ENCODE measurements around the gene HADHA.
A peak's percentile ranks its signal among the peaks of the same experiment; 100 is the strongest.
"Not testable (repeated sequence)": the region's sequence is repeated elsewhere in the genome, so short reads cannot be mapped to it uniquely, and the experiment has no call there.

Gene HADHA

GRCh38 chr2:26173776-26174482 lies 70.5 kb downstream of the HADHA start:
- no peak for DNase-seq (ENCODE audit: low read depth)

GRCh38 chr2:26172871-26173775 lies 71.3 kb downstream of the HADHA start, which contains the start of gene GAREM2:
GAREM2 (plus strand) TSS chr2:26173088; CDS start chr2:26173221, 133 bp downstream.
- no peak for DNase-seq (ENCODE audit: low read depth)

- no peak for DNase-seq (ENCODE audit: low read depth)
Observed at GRCh38 chr2:26172189-26172870, 72.1 kb downstream of the HADHA start.

GRCh38 chr2:26170795-26171194 lies 73.6 kb downstream of the HADHA start:
- DNase-seq (ENCODE audit: low read depth), result no peak

- no peak for DNase-seq (ENCODE audit: low read depth)
Observed at GRCh38 chr2:26169681-26170414, 74.6 kb downstream of the HADHA start.

- DNase-seq (ENCODE audit: low read depth), result no peak
Observed at GRCh38 chr2:26169226-26169625, 75.2 kb downstream of the HADHA start.

GRCh38 chr2:26168785-26169184 lies 75.6 kb downstream of the HADHA start:
- DNase-seq (ENCODE audit: low read depth), result no peak

GRCh38 chr2:26166541-26166940 lies 77.9 kb downstream of the HADHA start:
- not testable (repeated sequence) for DNase-seq (ENCODE audit: low read depth)

GRCh38 chr2:26165403-26165802 lies 79.0 kb downstream of the HADHA start:
- no peak for DNase-seq (ENCODE audit: low read depth)

- DNase-seq (ENCODE audit: low read depth), result no peak
Observed at GRCh38 chr2:26164641-26165211, 79.7 kb downstream of the HADHA start.

- no peak for DNase-seq (ENCODE audit: low read depth)
Observed at GRCh38 chr2:26164231-26164630, 80.2 kb downstream of the HADHA start.

- DNase-seq (ENCODE audit: low read depth), result no peak
Observed at GRCh38 chr2:26162963-26163362, 81.5 kb downstream of the HADHA start.

- DNase-seq (ENCODE audit: low read depth), result no peak
Observed at GRCh38 chr2:26161926-26162325, 82.5 kb downstream of the HADHA start.

- no peak for DNase-seq (ENCODE audit: low read depth)
Observed at GRCh38 chr2:26157580-26157979, 86.9 kb downstream of the HADHA start.

- DNase-seq (ENCODE audit: low read depth), result no peak
Observed at GRCh38 chr2:26150243-26150642, 94.2 kb downstream of the HADHA start.

GRCh38 chr2:26148501-26148900 lies 95.9 kb downstream of the HADHA start:
- DNase-seq (ENCODE audit: low read depth), result no peak

- DNase-seq (ENCODE audit: low read depth), result peak; percentile 33
Observed at GRCh38 chr2:26144953-26145680, 99.3 kb downstream of the HADHA start.

GRCh38 chr2:26144031-26144430 lies 100.4 kb downstream of the HADHA start:
- DNase-seq (ENCODE audit: low read depth), result no peak

GRCh38 chr2:26141145-26141769 lies 103.2 kb downstream of the HADHA start:
- DNase-seq (ENCODE audit: low read depth), result no peak

All from stromal cell of bone marrow (primary cell).